RCC 7860 (cell line): ENCODE data around the gene TMEM270.

Experiments
- DNase-seq: peaks from one replicate; pipeline ENCODE4 v3.0.0-alpha.2; 2015; ENCODE audit warnings: low spot score
- FAIRE-seq: peaks from 2 replicates; lab custom pipeline; 2012; peaks lifted over from hg19 to GRCh38; lab: Jason Lieb, UNC

Gene TMEM270

DNA sequence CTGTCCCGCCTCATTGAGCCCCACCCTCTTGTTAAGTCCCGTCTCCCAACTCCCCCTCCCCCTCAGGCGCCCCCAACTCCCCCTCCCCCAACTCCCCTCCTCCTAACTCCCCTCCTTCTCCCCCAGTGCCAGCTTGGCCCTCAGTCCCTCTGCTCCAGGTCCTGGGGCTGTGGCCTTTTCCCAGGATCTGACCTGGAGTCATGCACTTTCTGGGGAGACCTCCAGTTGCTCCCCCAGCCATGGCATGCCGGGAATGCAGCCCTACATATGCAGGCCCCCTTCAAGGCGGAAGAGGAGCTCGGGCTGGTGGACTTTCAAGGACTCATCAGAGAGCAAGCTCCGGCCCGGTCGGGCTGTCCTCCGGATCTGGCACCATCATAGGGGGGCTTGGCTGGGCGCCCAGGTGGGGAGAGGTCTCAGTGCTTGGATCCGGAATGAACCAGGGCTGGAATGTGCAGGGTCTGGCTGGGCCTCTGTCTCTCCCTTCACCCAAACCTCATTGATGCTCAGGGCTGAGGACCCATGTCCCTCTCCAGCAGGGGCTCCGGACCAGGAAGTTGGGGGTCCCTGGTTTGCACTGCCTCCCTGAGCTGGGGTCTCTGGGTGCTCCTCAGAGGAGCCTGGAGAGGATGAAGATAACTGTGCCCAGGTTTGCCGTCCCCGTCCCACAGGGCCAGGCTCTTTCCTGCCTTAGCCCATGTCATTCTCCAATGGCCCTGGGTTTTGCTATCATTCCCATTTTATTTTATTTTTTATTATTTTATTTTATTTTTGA lies 41.1 kb downstream of the TMEM270 start:
- FAIRE-seq: no peak

GRCh38 chr7:73903321-73904218 lies 42.6 kb downstream of the TMEM270 start:
- FAIRE-seq: no peak

More for the DNA sequence above, 41.1 kb downstream of the TMEM270 start:
- DNase-seq: no peak

DNA sequence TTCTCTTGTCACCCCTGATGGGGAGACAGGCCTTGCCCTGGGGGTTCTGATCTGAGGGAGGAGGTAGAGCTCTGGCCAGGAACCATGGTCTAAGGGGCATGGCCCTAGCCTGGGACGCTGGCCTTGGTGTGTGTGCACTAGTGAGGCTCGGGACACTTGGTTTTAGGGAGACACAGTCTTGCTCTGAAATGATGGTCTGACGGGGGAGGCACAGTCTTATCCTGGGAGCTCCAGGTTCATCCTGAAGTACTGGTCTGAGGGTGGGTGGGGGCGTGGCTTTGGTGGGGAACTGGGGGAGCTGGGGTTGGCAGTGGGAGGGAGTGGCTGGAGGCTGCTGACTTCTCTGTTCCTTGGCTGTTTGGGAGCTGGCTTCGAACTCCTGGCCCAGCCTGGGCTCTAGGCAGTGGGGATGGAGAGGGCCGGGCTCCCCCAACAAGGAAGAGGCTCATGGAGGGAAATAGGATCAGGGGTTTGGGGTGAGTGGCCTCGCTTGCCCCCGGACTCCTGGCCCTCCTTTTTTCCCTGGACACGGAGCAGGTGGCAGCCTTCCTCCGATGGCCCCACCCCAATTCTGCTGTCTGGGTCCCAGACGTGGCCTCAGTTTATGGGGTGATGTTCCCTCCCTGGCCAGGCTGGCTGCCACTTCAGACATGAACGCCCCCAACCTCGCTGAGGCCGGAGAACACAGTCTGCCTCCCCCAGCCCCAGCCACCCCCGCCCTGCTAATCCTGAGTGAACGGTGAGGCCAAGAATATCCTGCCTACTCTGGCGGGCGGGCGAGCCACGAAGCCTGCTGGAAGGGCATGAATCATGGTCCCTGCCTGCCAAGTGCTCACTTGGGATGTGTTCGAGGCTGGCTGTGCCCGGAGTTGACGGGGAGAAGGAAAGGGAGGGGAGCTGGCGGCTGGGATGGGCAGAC lies 43.5 kb downstream of the TMEM270 start:
- FAIRE-seq (no peak), DNase-seq (no peak)

More at GRCh38 chr7:73903321-73904218, 42.6 kb downstream of the TMEM270 start:
- DNase-seq: no peak

- FAIRE-seq (no peak), DNase-seq (no peak)
These were observed 44.4 kb downstream of the TMEM270 start for GRCh38 chr7:73905360-73905759.

DNA sequence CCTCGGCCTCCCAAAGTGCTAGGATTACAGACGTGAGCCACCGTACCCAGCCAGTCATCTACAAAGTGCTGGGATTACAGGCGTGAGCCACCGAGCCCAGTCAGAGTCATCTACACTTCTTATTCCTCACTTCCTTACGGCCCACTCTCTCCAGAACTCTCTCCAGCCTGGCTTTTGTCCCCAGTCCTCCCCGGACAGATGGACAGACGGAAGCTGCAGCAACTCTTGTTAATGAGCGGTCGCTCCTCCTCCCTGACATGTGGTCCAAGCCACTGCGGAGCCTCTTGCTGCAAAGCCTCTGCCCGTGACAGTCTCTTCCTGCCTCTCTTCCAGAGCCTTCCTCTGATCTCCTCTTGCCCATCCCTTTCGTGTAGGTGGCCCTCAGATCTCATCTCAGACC lies 45.9 kb downstream of the TMEM270 start:
- no peak for FAIRE-seq
- DNase-seq: no peak

GRCh38 chr7:73907554-73908122 lies 46.7 kb downstream of the TMEM270 start:
- DNase-seq (no peak), FAIRE-seq (no peak)

- no peak for FAIRE-seq
- DNase-seq: no peak
These were observed 47.2 kb downstream of the TMEM270 start for GRCh38 chr7:73908123-73908611.

- FAIRE-seq (no peak), DNase-seq (no peak)
These were observed 48.3 kb downstream of the TMEM270 start for GRCh38 chr7:73909051-73909941.

DNA sequence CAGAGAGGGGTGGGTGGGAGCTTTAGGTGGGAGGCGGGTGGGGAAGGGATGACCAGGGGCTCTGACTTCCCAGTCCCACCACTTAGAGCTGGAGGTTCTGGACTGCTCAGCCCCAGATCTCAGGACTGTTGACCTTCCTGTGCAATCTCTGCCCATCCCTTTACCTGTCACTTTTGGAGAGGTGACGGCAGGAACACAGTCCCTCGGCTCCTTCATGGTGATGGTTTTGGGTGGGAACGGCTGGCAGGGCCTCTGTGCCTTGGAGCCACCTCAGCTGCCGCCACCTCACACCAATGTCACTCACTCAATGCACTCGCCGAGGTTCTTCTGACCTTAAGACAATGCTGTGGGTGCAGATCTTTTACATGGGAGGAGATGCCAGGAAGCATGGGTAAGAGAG lies 49.0 kb downstream of the TMEM270 start:
- no peak for FAIRE-seq
- no peak for DNase-seq

DNA sequence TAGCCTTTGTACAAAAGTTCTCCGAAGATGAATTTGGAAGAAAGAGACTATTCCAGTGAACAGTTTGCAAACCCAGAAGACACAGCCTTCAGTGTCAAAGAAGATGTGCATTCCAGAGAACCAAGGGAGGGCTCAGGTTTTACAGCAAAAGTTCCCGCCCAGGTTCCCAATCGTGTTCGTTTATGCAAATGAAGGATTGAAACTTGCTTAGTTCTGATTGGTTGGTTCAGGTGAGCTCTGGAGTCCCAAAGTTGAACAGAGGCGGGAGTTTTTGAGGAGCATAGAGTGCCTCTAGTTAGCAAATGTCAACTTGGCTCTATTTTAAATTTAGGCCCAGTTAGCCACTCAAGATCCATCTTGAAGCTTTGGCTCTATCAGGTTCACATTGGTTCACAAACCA lies 51.3 kb downstream of the TMEM270 start:
- no peak for FAIRE-seq

More for the DNA sequence above, 51.3 kb downstream of the TMEM270 start:
- DNase-seq: no peak
